HepG2 (cell line): Measurements from ENCODE around the gene KANSL1L. TPM values are rescaled to one million over a fixed set of nuclear protein-coding genes. Genes with fewer than 3 reads are reported as not detected.

Experiments
- ATAC-seq: fragments of 200-7000 bp; cut with Tn5 transposase; 3 replicates; pipeline ENCODE4 v1.9.1; 2020; ENCODE audit warnings: mild to moderate bottlenecking, moderate library complexity
- BruUV-seq: library from RNA; stranded (reverse); fragments of 400-500 nt; replicated peaks from 2 replicates; lab custom pipeline; 2021; lab: Mats Ljungman, UMichigan
- CTCF ChIA-PET: fragments of 300-600 bp; formaldehyde crosslinking; extraction: SDS; loops from one replicate; lab custom pipeline; 2021; ENCODE audit warnings: low total read pairs, inconsistent platforms, low intra/inter-chr PET ratio; lab: Yijun Ruan, JAX
- POLR2A ChIA-PET: fragments of 350-600 bp; sonication (Branson Sonifier 250); formaldehyde crosslinking; loops from one replicate; lab custom pipeline; 2020; ENCODE audit warnings: antibody characterized with exemption, inconsistent platforms; lab: Yijun Ruan, JAX
- DNase-seq: peaks from one replicate; pipeline ENCODE4 v3.0.0-alpha.2; 2015; ENCODE audit warnings: low spot score
- FAIRE-seq: peaks from 3 replicates; lab custom pipeline; 2011; peaks lifted over from hg19 to GRCh38; lab: Jason Lieb, UNC
- H2AFZ ChIP-seq: one replicate; pipeline ENCODE4 v1.6.1; 2011; ENCODE audit warnings: low read length, inconsistent platforms
- H3K27ac ChIP-seq: fragments of 300-600 bp; 3 replicates; pipeline ENCODE4 v1.8.0; 2011; ENCODE audit warnings: mixed run types, mild to moderate bottlenecking, mixed read lengths, low read length, inconsistent platforms; ENCODE audit not compliant: insufficient read depth; ENCODE audit errors: extremely low read length
- H3K27me3 ChIP-seq, 2 experiments: fragments of 200-600 bp in 1 of 2; 2 replicates in 1 of 2; 3 replicates in 1 of 2; pipeline versions ENCODE4 v1.6.0 to v1.8.0; 2011; ENCODE audit warnings: low read length in 2 of 2, mild to moderate bottlenecking in 2 of 2, moderate library complexity in 2 of 2, inconsistent platforms in 1 of 2; ENCODE audit not compliant: insufficient read depth in 2 of 2, control insufficient read depth in 1 of 2
- H3K36me3 ChIP-seq, 2 experiments: fragments of 200-600 bp in 1 of 2; replicated peaks in 1 of 2; 2 replicates in 1 of 2; 3 replicates in 1 of 2; pipeline versions ENCODE4 v1.5.1 to v1.8.0; 2011; ENCODE audit warnings: low read length in 2 of 2, inconsistent platforms in 1 of 2; ENCODE audit not compliant: insufficient read depth in 2 of 2, control insufficient read depth in 1 of 2
- H3K4me1 ChIP-seq: 2 replicates; pipeline ENCODE4 v1.5.1; 2012; ENCODE audit warnings: low read length, inconsistent platforms; ENCODE audit not compliant: insufficient read depth
- H3K4me2 ChIP-seq: 2 replicates; pipeline ENCODE4 v1.6.0; 2011; ENCODE audit warnings: low read depth, low read length, inconsistent platforms
- H3K4me3 ChIP-seq, 3 experiments: fragments of 200-600 bp in 1 of 3; sonication (generic), shearing (Covaris generic) in 1 of 3; replicated peaks in 1 of 3; 2 replicates each; pipeline ENCODE4 v1.5.1; 2011 to 2016; ENCODE audit warnings: low read length in 3 of 3, inconsistent platforms in 2 of 3, low read depth in 2 of 3, mild to moderate bottlenecking in 2 of 3, control low read depth in 1 of 3, mixed read lengths in 1 of 3; ENCODE audit not compliant: insufficient read depth in 1 of 3
- H3K79me2 ChIP-seq: one replicate; pipeline ENCODE4 v1.6.1; 2011; ENCODE audit warnings: low read length, inconsistent platforms; ENCODE audit not compliant: insufficient read depth
- H3K9ac ChIP-seq: 2 replicates; pipeline ENCODE4 v1.6.0; 2011; ENCODE audit warnings: mild to moderate bottlenecking, low read depth, low read length, inconsistent platforms; ENCODE audit not compliant: insufficient read depth
- H3K9me3 ChIP-seq: 2 replicates; pipeline ENCODE4 v1.5.1; 2012; ENCODE audit warnings: mild to moderate bottlenecking, low read length
- H4K20me1 ChIP-seq: 2 replicates; pipeline ENCODE4 v1.6.0; 2011; ENCODE audit warnings: inconsistent platforms, mild to moderate bottlenecking, low read length, moderate library complexity; ENCODE audit not compliant: insufficient read depth
- AKAP8 ChIP-seq: sonication (generic); formaldehyde crosslinking; IDR thresholded peaks from 2 replicates; pipeline ENCODE4 v1.5.1; 2020; ENCODE audit warnings: mild to moderate bottlenecking, missing genetic modification reagents
- CBX2 ChIP-seq, 2 experiments: fragments of 200-600 bp in 1 of 2; sonication (generic); formaldehyde crosslinking in 1 of 2; IDR thresholded peaks; 2 replicates each; pipeline versions ENCODE4 v1.7.0 to v1.8.1; 2018 to 2022; ENCODE audit warnings: low read depth in 2 of 2, low read length in 1 of 2, mild to moderate bottlenecking in 1 of 2, missing genetic modification reagents in 1 of 2
- CC2D1A ChIP-seq: sonication (generic); formaldehyde crosslinking; IDR thresholded peaks from 2 replicates; pipeline ENCODE4 v1.8.1; 2023; ENCODE audit warnings: mild to moderate bottlenecking, missing genetic modification reagents
- GFI1 ChIP-seq: sonication (generic); formaldehyde crosslinking; IDR thresholded peaks from 2 replicates; pipeline ENCODE4 v1.5.0; 2020; ENCODE audit warnings: missing genetic modification reagents, mild to moderate bottlenecking, borderline replicate concordance
- HCFC1 ChIP-seq: fragments of 150-350 bp; IDR thresholded peaks from 2 replicates; pipeline ENCODE4 v1.6.1; 2014; ENCODE audit warnings: low read depth, low read length
- JDP2 ChIP-seq: sonication (generic); formaldehyde crosslinking; IDR thresholded peaks from 2 replicates; pipeline ENCODE4 v1.8.1; 2022; ENCODE audit warnings: missing genetic modification reagents, borderline replicate concordance
- KDM6A ChIP-seq: IDR thresholded peaks from 2 replicates; pipeline ENCODE4 v1.6.1; 2016; ENCODE audit warnings: low read depth
- PHB2 ChIP-seq: fragments of 450-650 bp; IDR thresholded peaks from 2 replicates; pipeline ENCODE4 v1.6.1; 2018; ENCODE audit not compliant: partially characterized antibody
- SOX13 ChIP-seq, 3 experiments: fragments of 450-650 bp in 1 of 3; sonication (generic) in 1 of 3; formaldehyde crosslinking in 1 of 3; IDR thresholded peaks in 2 of 3; conservative IDR thresholded peaks in 1 of 3; 2 replicates each; pipeline versions ENCODE4 v1.5.0 to v1.6.1; 2016 to 2020; ENCODE audit warnings: antibody characterized with exemption in 1 of 3, mild to moderate bottlenecking in 1 of 3, missing compliant biosample characterization in 1 of 3, missing genetic modification reagents in 1 of 3, moderate library complexity in 1 of 3
- TEF ChIP-seq: sonication (generic); formaldehyde crosslinking; IDR thresholded peaks from 2 replicates; pipeline ENCODE4 v1.5.0; 2020; ENCODE audit warnings: missing genetic modification reagents
- ZFP37 ChIP-seq: sonication (generic); formaldehyde crosslinking; IDR thresholded peaks from 2 replicates; pipeline ENCODE4 v1.4.0; 2020; ENCODE audit warnings: missing genetic modification reagents, borderline replicate concordance
- ZNF563 ChIP-seq: sonication (generic); formaldehyde crosslinking; IDR thresholded peaks from 2 replicates; pipeline ENCODE4 v1.8.0; 2022; ENCODE audit warnings: mild to moderate bottlenecking, moderate library complexity, missing genetic modification reagents
- ZNF781 ChIP-seq: sonication (generic); formaldehyde crosslinking; IDR thresholded peaks from 2 replicates; pipeline ENCODE4 v1.5.1; 2020; ENCODE audit warnings: borderline replicate concordance, mild to moderate bottlenecking, missing genetic modification reagents; ENCODE audit errors: not compliant biosample characterization
- WGBS: methylation state at CpG from one replicate; pipeline ENCODE4 v1.1.6; 2017; ENCODE audit warnings: low lambda C conversion rate; 5-methylcytosine and 5-hydroxymethylcytosine counted together
- in situ Hi-C: cut with HindIII; loops from 2 replicates; pipeline ENCODE4 v1.10.0; 2017; ENCODE audit warnings: low pct_unique_long_range_greater_than_20kb; ENCODE audit not compliant: extremely low pct_ligation_motif_present
- intact Hi-C: fragments of 100-400 bp; cut with micrococcal nuclease; formaldehyde crosslinking; loops from one replicate; pipeline ENCODE4 v1.10.0; 2022; ENCODE audit not compliant: unreplicated experiment
- polyA plus RNA-seq, 8 experiments: library from polyadenylated mRNA; depleted of rRNA in 3 of 8; stranded (reverse) in 7 of 8; unstranded in 1 of 8; fragments of >200 nt; fragmentation: Illumina TruSeq in 4 of 8; extraction: Trizol in 4 of 8; gene quantifications; 2 replicates each; pipeline versions ENCODE4 v1.2.1 to v1.2.3, GENCODE V29; 2011 to 2016; ENCODE audit warnings: low read depth in 4 of 8, missing spikeins in 1 of 8, mixed read lengths in 1 of 8; ENCODE audit not compliant: insufficient read depth in 1 of 8
- total RNA-seq, 5 experiments: library from RNA; depleted of rRNA; stranded (reverse); fragments of >200 nt; fragmentation: Illumina TruSeq; extraction: Trizol; gene quantifications; 2 replicates each; pipeline ENCODE4 v1.2.3, GENCODE V29; 2016; ENCODE audit warnings: low read depth in 1 of 5
- TF ChIP-seq, protein P1 (sequence below): sonication (generic); formaldehyde crosslinking; IDR thresholded peaks from 2 replicates; pipeline ENCODE4 v1.8.1; 2023; ENCODE audit warnings: missing genetic modification reagents, inconsistent platforms, borderline replicate concordance

KANSL1L gene
- total and polyA plus RNA-seq, 2 of the 13 experiments (the other 11 are each of a cell fraction or from before 2014, with no cell fraction given): 5.4 to 10.3 TPM

- ChIA-PET POLR2A (no interaction called here), CTCF (no interaction called here)
- no peak for FAIRE-seq
- H3K4me2 ChIP-seq: peak overlapping the region; percentile 97
- H3K9me3 ChIP-seq: no peaks in the 10 kb centered on the region
- H4K20me1 ChIP-seq: no peaks in the 10 kb centered on the region
- no peak for ATAC-seq
- no peak for DNase-seq
- H3K27ac ChIP-seq: no peak overlapping the region
- intact Hi-C loops (loop anchor here (5.0 kb wide), 1 partner anchor 60 kb away; no protein-coding TSS in a partner anchor), in situ Hi-C loops (no loop called here)
- H3K79me2 ChIP-seq: peaks cover 18% of the 10 kb centered on the region
- peak overlapping the region; percentile 79 for H2AFZ ChIP-seq
- H3K4me3 ChIP-seq: peak overlapping the region; percentile 83 to 99 (median 97)
- no peaks in the 10 kb centered on the region; a peak in 2 of 5 replicates for H3K27me3 ChIP-seq
- BruUV-seq: no TSS peak
- peak; percentile 86; the same call in 1 of the 2 replicates for TF ChIP-seq CBX2 (IDR thresholded peaks at IDR 0.05; ENCODE audit: low read depth, low read length)
- no peak for TF ChIP-seq CBX2 (CRISPR knock-in tag; IDR thresholded peaks at IDR 0.05; ENCODE audit: low read depth)
- no peak for TF ChIP-seq AKAP8
- 5% methylated on average over 8 of the region's 8 CpGs for WGBS
- H3K9ac ChIP-seq: peak overlapping the region; percentile 71; the same call in 1 of the 2 replicates
- H3K4me1 ChIP-seq: peaks cover 25% of the 10 kb centered on the region
- no peaks in the 10 kb centered on the region for H3K36me3 ChIP-seq
Observed at GRCh38 chr2:210172219-210172575, 988 bp upstream of the KANSL1L start.

GRCh38 chr2:210170446-210171303, 534 bp downstream of the KANSL1L start:
- no peaks in the 10 kb centered on the region; a peak in 2 of 5 replicates for H3K27me3 ChIP-seq
- H3K4me2 ChIP-seq: peak overlapping the region; percentile 88
- H3K9me3 ChIP-seq: no peaks in the 10 kb centered on the region
- intact Hi-C loops (loop anchor here (1.0 to 5.0 kb wide), 2 partner anchors 58 to 168 kb away; partner anchors contain the start of gene RPE), in situ Hi-C loops (no loop called here)
- peak overlapping the region; percentile 97 for H3K27ac ChIP-seq
- H3K4me1 ChIP-seq: peaks cover 25% of the 10 kb centered on the region
- peak overlapping the region; percentile 98 for H3K9ac ChIP-seq
- H3K36me3 ChIP-seq: no peaks in the 10 kb centered on the region
- peak; percentile 4 for FAIRE-seq
- ATAC-seq: peak; percentile 79
- H3K79me2 ChIP-seq: peaks cover 21% of the 10 kb centered on the region
- peak; percentile 94 for DNase-seq
- CTCF ChIA-PET: no interaction called here
- BruUV-seq: TSS peak; percentile 68
- 0% methylated on average over 19 of the region's 64 CpGs for WGBS
- H4K20me1 ChIP-seq: no peaks in the 10 kb centered on the region
- POLR2A ChIA-PET: interaction anchor here (0.7 to 1.7 kb wide), 11 partner anchors 8 to 1916 kb away, joined by 3 to 12 read pairs (median 4); partner anchors contain the start of gene IDH1
- H2AFZ ChIP-seq: peak overlapping the region; percentile 73
- peak overlapping the region; percentile 94 to 99 (median 97) for H3K4me3 ChIP-seq
- TF ChIP-seq JDP2 (CRISPR knock-in tag) (no peak), ZNF781 (CRISPR knock-in tag) (no peak), GFI1 (CRISPR knock-in tag) (no peak), TEF (CRISPR knock-in tag) (peak; percentile 85), ZNF563 (CRISPR knock-in tag) (no peak), PHB2 (no peak), HCFC1 (no peak; the same call in 1 of the 2 replicates), CC2D1A (CRISPR knock-in tag) (no peak), KDM6A (CRISPR knock-in tag) (no peak), SOX13 (IDR thresholded peaks at IDR 0.05) (no peak; the same call in 1 of the 2 replicates), SOX13 (CRISPR knock-in tag; conservative IDR thresholded peaks at IDR 0.05 in 1 of 2, IDR thresholded peaks at IDR 0.05 in 1 of 2) (peak in 1 of 2 experiments; percentile 10; a peak in 1 of 4 replicates), ZFP37 (CRISPR knock-in tag) (0 out of 2 replicates have a peak, but pooled peaks have one; percentile 29)
- TF ChIP-seq, protein P1, sequence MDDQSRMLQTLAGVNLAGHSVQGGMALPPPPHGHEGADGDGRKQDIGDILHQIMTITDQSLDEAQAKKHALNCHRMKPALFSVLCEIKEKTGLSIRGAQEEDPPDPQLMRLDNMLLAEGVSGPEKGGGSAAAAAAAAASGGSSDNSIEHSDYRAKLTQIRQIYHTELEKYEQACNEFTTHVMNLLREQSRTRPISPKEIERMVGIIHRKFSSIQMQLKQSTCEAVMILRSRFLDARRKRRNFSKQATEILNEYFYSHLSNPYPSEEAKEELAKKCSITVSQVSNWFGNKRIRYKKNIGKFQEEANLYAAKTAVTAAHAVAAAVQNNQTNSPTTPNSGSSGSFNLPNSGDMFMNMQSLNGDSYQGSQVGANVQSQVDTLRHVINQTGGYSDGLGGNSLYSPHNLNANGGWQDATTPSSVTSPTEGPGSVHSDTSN (CRISPR knock-in tag): peak; percentile 29; the same call in 1 of the 2 replicates
